ENCODE measurements around the gene ME1. TPM values are rescaled to one million over a fixed set of nuclear protein-coding genes. Genes with fewer than 3 reads are reported as not detected.
"Not testable (repeated sequence)": the region's sequence is repeated elsewhere in the genome, so short reads cannot be mapped to it uniquely, and the experiment has no call there.

The ME1 gene
- total RNA-seq, 1 experiment from 2014 or later, result 23.1 TPM

DNA sequence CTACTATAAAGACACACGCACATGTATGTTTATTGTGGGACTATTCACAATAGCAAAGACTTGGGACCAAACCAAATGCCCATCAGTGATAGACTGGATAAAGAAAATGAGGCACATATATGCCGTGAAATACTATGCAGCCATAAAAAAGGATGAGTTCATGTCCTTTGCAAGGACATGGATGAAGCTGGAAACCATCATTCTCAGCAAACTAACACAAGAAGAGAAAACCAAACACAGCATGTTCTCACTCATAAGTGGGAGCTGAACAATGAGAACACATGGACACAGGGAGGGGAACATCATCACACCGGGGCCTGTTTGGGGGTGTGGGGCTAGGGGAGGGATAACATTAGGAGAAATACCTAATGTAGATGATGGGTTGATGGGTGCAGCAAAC, 174.1 kb downstream of the ME1 start:
- DNase-seq (ENCODE audit: low spot score), result not testable (repeated sequence)

GRCh38 chr6:83252719-83253118, 178.1 kb downstream of the ME1 start:
- peak; percentile 43 for DNase-seq (ENCODE audit: low spot score)

- no peak for DNase-seq (ENCODE audit: low spot score)
Observed at GRCh38 chr6:83250235-83250634, 180.6 kb downstream of the ME1 start.

- DNase-seq (ENCODE audit: low spot score), result no peak
Observed at GRCh38 chr6:83247471-83247870, 183.4 kb downstream of the ME1 start.

DNA sequence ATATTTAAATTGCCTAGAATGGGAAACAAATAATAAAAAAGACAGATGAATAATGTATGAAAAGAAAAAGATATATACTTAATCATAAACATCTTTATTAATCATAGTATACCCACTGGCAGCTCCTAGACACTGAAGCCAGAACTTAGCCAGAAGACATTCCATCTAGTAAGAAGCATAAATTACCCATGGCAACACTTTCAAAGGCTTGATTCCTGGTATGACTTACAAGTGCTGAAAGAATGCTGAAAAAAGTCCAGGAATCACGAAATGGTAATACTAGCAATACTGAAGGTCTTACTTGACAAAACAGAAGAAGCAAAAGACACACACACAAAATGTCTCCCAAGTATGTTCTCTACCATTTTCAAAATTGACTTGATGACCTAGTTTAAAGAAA, 199.7 kb downstream of the ME1 start:
- DNase-seq (ENCODE audit: low spot score), result no peak

- DNase-seq (ENCODE audit: low spot score), result no peak
Observed at GRCh38 chr6:83226517-83226916, 204.3 kb downstream of the ME1 start.

DNA sequence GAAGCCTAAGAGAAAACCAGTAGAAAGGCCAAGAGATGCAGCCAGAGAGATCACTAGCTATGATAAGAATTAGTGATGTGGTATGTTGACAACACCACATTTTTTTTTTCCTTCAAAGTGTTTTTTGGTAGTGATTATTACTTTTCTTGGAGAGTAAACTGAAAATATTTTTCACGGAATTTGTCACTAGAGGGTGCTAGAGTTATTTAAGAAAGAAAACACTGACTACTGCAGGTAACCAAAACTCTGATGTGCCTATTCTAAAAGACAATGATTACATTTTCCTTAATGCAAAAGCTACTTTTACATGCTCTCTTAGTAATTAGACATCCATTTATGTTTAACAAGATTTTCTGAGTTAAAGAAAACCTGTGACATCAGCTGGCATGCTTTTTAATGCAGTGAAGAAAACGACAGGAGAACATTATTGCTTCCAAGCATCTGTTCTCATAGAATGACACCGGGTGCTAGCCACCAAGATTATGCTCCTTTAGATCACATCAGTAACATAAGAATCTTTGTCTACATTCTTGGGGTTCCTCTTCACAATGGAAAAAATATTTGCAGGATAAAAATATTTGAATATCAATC, 208.9 kb downstream of the ME1 start:
- DNase-seq (ENCODE audit: low spot score), result peak; percentile 48

DNA sequence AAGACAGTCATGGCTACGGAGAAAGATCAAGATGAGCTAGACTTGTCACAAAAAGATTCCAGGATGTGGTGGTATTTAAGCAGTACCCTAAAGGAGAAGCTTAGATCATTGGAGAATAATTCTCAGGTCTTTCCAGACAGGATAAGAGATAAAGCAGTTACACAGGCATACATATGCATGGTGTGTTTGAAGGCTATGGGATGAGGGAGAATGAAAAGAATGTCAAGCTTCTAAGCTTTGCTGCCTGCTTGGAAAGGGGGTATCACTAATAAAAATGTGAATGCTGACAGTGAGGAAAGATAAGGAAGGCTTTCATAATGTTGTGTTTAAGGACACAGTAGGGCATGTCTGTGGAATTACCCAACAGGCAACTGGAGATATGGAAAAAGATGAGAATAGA, 209.6 kb downstream of the ME1 start:
- DNase-seq (ENCODE audit: low spot score), result no peak

DNA sequence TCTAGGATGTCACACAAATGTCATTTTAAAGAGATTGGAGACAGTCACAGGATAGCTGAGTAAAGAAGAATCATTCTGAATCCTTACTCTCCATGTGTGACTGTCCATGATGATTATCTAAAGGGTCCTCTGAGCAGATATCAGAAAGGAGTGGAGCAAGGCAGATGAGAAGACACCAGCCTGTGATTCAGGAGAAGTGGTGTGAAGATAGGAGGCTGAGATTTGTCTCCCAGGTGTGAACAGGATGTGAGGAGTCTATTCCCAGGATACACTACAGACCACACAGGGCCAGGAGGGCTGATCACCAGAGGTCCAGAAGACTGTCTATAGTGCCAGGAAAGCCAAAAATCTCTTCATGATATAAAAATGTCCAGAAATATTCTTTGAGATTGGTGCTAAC, 210.7 kb downstream of the ME1 start:
- no peak for DNase-seq (ENCODE audit: low spot score)

DNA sequence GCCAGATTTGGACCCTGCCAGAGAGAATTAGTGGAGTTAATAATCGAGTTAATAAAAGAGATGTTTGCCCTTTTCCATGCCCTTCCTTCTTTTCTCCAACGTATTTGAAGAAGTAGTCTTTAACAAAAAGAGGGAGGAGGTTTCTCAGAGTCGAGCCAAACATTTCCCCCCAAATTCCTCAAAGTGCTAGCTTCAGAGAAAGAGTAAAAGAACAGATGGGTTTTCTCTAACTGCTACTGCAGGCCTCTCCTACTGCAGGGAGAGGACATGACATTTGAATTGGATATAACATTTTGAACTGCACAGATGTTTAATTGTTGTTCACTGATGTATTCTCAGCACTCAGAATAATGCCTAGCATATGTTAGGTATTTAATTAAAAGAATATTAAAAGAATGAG, 212.2 kb downstream of the ME1 start:
- DNase-seq (ENCODE audit: low spot score), result no peak

DNA sequence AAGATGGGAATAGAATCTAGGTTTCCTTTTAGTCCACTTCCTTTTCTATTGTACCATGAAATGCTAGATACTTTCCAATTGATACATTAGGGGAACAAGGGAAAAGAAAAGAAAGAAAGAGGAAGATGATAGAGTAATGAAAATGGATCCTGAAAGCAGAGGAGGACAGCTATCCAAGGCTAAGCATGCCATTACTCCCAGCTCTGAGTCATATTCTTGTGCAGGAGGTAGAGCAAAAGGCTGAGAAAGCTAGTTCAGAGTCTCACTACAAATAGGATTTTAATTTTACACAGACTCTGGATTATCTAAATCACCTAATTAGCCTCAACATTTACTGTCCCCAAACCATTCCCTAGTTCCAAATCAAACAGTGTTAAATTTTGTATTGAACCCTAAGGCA, 214.0 kb downstream of the ME1 start:
- DNase-seq (ENCODE audit: low spot score), result no peak

- DNase-seq (ENCODE audit: low spot score), result peak; percentile 57
Observed at GRCh38 chr6:83215131-83216047, 215.5 kb downstream of the ME1 start.

DNA sequence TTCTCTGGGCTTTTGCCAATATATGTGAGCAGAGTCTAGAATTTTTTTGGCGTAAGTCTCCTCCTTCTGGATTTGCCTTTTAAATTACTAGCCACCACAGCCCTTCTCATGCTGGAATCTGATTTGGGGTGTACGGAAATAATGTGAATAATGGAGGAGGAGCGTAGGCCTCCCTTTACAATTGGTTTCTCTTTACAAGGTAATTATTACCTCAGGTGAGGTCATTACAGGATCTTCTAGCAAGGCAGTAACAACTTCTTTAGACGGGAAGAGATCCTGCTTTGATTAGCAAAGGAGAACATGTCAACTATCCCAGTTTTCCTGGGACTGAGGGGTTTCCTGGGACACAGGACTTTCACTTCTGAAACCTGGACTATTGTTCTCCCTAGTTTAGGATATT, 228.8 kb downstream of the ME1 start:
- DNase-seq (ENCODE audit: low spot score), result no peak

- DNase-seq (ENCODE audit: low spot score), result peak; percentile 76
Observed at GRCh38 chr6:83199863-83200225, 231.0 kb downstream of the ME1 start.

GRCh38 chr6:83199173-83199862, 231.5 kb downstream of the ME1 start:
- no peak for DNase-seq (ENCODE audit: low spot score)

DNA sequence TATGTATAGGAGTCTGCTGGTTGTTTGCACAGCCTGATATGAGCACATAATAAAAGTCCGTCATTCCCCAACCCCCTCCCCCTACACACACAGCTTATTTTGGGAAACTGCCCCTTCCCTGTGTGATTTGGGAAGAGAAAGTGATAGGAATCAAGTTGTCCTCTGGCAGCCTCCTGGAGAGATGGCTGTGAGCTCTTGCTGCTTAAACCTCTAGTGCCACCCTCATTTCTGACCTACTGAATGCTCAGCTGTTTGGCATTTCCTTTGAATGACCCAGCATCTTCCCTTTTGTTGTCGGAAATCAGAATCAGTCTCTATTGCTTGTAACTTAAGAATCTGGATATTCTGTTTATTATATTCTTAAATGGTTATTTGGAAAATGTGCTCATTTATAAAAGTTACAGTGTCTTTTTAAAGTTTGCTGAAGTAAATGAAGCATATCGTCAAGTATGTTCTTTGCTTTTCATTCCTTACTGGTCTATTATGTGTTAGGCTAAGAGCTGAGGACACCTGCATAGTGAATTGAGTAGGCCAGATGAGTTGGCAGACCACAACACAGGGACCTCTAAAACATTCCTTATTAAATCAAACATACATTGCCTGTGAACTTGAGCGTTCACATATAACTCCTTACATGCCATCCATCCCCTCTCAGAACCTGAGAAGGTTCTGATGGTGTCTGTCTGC, 232.2 kb downstream of the ME1 start:
- peak; percentile 31 for DNase-seq (ENCODE audit: low spot score)

DNA sequence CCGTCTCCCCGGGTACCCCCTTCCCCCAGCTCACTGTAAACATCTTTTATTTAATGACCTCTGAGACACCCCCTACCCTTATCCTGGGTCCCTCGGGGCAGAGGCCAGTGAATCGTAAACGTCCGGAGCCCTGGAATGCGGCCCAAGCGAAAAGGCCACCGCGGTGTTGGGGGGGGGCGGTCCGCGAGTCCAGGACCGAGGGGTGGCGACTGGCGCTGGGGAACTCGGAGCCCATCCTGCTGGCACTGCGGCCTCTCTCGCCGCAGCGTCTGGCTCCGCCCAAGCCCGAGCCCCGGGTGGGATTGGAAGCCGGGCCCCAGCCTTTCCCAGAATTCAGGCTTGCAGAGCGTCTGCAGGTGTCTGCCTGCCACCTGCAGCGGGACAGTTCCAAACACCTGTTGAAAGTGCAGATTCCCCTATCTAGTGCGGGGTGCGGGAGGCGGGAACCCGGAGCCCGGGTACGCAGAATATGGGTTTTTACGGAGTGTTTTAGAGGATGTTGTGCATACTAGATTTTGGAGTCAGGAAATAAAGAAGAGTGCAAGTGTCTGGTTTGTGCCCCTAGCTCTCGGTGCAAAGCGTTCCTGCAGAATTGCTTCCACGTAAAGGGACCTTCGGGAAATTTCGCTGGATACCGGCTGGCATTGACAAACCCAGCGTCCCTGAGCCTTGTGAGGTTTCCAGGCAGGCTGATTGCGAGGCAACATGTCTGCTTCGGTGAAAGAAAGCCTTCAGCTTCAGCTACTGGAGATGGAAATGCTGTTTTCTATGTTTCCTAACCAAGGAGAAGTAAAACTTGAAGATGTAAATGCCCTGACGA, 236.9 kb downstream of the ME1 start:
- no peak for DNase-seq (ENCODE audit: low spot score)

DNA sequence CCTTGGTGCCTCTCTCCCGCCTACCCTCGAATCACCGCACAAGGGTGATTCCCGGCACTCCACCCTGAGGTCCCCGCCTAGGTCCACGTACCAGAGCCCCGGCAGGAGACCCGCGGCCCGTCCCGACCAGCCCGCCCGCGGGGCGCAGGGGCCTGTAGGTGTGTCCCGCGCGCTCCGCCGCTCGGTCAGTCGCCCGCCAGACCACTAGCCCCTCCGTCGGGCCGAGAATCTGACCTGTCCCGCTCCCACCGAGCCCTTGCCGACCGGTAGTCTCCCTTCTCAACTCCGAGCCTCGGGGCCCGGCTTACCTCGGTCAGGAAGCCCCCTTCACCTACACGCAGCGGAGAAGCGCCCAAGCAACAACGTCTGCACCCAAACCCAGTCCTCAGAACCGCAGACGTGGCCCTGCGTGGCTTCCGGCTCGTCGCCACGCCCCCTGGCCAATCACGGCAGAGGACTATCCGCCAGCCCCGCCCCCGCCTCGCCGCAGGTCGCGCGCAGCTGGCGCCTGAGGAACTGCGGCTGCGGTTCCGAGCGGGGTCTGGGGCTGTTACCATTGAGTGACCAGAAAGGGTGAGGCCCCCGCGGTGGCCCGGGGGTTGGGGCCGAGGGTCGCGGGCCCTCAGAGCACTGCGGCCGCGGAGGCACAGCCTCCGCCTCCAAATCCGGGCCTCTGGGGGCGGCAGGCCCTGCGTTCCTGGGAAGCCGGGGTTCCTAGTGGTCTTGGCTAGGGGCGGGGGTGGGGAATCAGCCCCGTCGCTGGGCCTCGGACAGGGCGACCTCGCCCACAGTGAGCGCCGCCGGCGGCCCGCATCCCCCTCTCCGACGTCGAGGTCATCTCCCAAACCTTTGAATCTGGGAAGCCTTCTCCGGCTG, 237.7 kb downstream of the ME1 start, which contains the start of the genes PGM3 and RWDD2A:
TSS of gene PGM3 (minus strand) at position 395 of the 876 bp plus-strand sequence. CDS start 2,253 bp downstream, outside the sequence.
TSS of gene RWDD2A (plus strand) at position 487 of the 876 bp plus-strand sequence. CDS start 1,095 bp downstream, outside the sequence.
- DNase-seq (ENCODE audit: low spot score), result peak; percentile 65

GRCh38 chr6:83192456-83192855, 238.4 kb downstream of the ME1 start:
- DNase-seq (ENCODE audit: low spot score), result no peak

DNA sequence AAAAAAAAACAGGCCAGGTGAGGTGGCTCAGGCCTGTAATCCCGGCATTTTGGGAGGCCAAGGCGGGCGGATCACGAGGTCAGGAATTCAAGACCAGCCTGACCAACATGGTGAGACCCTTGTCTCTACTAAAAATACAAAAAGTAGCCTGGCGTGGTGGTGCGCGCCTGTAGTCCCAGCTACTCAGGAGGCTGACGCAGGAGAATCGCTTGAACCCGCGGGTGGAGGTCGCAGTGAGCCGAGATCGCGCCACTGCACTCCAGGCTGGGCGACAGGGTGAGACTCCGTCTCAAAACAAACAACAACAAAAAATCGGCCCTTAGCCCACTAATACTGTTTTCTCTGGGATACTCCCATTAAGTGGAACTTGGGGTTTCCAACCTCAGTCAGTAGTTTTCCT, 238.9 kb downstream of the ME1 start:
- not testable (repeated sequence) for DNase-seq (ENCODE audit: low spot score)
